HG03135 (cell line): Measurements from ENCODE around the gene IGF1.
A peak's percentile ranks its signal among the peaks of the same experiment; 100 is the strongest.

Experiments
- ATAC-seq: cut with Tn5 transposase; IDR thresholded peaks from one replicate; pipeline ENCODE4 v1.9.1; 2021; ENCODE audit warnings: mild to moderate bottlenecking, moderate library complexity; ENCODE audit not compliant: unreplicated experiment

Gene IGF1

DNA sequence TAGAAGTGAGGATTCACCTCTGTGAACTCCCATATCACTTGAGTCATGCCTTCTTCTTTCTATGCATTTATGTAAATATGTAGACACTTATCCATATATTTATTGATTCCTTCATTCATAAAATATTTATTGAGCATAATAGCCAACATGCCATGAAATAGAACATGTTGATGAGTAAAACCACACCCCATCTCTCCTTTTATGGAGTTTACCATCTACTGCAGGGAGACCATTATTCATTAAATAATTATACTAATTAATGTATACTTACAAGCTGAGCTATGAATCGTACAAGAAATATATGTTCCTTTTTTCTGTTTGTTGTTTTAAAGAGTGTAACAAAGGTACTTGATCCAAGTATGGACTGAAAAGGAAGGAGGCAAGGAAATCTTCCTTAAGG, 17.4 kb upstream of the IGF1 start:
- ATAC-seq, result no peak

DNA sequence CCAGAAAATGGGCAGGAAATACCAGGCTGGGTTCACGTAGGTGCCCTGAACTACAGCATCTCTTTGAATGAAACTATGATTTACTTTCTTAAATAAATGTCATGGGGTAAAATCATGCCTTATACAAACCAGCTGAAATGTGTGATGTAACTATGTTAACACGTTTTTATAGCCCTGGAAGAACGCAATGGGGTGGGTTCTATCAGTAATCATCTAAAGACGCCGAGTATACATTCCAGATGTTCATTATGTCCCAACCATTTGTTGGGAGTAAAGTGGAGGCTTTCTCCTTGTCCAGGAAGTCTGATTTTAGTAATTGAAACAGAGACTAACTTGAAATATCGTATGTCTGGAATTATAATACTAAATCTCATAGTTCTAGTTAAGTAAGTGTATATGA, 16.2 kb upstream of the IGF1 start:
- ATAC-seq, result no peak

DNA sequence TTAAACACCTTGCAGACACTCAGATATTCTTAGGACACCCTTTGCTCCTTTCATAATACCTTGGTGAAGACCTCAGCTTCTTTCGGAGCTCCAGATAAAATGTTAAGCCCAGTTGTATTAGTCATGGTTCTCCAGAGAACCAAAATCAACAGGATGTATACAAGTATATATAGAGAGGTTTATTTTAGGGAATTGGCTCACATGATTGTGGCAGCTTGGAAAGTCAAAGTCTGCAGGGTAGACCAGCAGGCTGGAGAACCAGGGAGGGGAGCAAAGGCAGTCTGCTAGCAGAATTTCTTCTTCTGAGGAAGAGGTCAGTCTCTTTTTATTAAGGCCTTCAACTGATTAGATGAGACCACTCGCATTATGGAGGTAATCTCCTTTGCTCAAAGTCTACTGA, 6.9 kb upstream of the IGF1 start:
- no peak for ATAC-seq

DNA sequence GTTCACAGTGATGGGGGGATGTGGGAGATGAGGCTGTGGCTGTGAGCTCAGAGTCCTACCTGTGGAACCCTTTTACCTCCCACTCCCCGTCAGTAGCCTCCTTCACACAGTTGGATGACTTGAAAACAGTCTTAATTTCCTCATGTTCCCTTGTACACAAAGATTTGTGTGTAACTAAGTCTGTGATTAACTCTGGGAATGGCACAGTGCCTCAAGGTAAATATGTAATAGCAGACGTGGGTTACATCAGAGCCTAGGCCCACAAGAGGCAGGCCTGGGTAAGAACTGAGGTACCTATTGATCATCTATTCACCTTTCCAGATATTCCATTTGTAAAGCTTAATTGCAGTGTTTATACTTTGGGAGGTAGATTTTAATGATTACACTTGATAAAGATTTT, 5.8 kb upstream of the IGF1 start:
- no peak for ATAC-seq

DNA sequence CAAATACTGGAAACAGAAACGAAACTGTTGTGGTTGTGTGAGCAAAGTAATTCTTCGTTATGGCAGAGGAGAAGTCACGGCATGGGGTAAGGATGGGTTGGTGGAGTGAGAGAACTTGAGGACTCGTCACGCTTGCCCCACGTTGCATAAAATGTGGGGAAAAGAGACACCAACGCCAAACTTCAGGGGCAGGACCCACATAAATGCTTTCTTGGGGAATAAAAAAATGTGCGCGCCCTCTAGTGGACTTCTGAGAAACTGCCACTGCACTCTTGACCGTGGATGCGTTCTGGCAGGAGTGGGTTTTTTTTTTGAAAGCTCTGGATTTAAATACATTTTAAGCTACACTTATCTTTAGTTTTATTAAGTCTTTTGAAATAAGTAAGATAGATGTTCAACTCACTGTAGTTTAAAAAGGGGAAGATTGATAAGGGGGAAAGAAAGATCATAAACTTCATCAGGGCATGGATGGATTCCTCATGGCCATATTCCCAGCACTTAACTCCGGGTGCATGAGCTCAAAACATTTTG, 4.1 kb upstream of the IGF1 start:
- peak; percentile 70 for ATAC-seq

DNA sequence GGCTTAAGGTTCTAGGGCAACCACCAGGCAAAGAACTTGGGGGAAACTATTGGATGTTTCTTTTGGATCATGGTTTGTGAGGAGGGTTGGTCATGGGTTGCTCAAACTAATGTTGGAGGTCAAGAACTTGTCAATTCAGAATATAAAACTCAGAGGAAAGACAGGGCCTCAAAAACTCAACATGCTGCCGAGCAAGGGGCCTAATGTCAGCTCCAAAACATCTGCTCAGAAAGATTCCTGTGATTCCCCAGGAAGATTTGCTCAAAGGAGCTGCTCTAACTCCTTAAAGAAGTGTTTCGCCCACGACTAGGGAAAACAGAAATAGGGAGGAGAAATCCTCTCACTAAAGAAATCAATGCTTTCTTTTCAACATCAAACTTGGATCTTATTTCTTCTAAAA, 3.7 kb upstream of the IGF1 start:
- ATAC-seq, result peak; percentile 22

DNA sequence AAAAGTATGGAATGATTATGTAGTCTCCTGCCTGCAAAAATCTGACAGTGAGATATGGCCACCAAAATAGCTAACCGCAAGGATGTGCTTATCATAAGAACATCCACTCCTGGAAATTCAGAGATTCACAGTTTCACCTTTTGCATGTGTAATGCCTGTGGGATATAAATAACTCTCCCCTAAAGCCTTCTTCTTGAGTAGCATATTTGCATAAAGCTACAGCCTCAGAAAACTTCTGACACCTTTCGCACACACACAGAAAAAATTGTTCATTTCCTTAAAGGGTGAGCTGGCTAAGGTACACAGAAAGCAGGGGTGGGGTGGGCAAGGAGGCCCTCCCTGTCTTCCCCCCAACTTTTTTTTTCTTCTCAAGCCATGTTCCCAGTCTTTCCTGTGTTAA, 3.1 kb upstream of the IGF1 start:
- ATAC-seq, result peak; percentile 55

DNA sequence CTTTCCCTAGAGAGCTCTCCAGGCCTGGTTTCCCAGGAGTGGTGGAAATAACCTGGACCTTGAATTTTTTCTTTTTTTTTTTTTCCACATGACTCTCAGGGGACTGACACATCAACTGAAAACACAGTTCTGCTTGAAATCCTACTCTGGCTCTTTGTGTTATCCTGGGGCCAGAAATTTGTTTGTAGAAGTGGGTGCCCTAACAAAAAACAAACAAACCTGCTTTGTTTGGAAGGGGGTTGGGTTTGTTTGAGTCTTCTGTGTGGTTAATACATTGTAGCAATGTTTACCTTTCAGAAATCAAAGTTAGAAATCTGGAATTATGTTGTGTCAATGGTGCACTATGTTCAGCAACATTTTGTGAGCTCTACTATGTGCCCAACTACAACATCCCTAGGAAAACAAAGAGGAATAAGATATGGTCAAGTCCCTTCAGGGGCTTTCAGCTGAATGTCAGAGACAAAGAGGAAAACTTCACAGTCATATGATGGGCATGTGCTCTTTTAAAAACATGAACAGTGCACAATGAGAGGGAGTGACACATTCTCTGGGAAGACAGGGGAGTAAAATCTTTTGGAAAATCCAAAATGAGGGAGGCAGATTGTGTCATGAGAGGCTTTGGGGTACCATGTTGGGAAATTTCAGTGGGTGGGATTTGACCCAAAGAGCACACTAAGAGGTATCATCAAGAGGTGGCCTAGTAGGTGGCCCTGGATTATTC, 1.5 kb upstream of the IGF1 start:
- ATAC-seq, result no peak

DNA sequence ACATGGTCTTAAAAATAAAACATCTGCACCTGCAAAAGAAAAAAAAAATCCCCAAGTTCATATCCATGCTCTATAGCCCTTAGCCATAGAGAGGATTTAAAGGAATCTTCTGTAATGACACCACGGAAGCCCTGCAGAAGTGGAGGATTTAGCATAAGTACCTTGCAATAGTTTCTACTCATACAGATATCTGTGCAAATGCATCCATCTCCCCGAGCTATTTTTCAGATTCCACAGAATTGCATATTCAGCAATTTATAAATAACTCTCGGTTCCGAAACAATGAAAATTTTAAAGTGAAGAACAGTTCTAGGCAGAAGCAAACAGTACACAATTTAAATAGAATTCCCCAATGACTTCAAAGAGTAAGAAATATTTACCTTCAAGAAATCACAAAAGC, 424 bp downstream of the IGF1 start:
- ATAC-seq, result no peak

DNA sequence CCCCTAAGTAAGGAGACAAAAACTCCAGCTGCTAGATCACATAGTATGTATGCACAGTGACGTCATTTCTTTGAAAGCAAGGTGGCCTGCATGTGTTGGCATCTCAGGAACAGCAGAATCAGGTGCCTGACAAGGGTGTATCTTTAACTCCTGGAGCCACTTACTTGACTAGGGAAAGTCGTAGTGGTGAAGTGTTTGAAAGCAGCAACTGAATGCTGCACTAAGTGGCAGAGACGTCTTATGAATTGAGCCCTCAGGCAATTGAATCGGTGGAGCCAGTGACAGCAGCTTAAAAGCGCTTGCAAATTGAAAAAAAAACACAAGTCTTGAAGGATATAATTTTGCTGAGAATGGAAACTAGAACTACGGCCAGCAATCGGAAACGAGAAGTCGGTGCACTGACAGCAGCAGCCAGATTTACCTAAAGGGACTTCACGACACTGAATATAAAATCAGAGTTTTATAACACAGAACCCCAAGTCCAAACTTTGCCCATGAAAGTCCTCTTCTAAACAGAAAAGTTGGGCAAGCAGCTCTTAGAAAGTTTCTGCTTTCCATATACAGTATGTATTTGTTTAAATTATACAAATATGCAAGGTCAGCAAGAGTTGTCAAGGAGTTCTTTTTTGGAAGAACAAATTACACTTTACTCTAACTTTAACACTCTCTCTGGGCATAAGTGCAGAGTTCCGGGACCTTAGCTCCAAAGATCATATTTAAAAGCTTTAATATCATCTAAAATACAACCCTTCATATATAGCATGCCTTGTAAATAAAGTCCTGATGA, 1.1 kb downstream of the IGF1 start:
- ATAC-seq, result peak; percentile 31

DNA sequence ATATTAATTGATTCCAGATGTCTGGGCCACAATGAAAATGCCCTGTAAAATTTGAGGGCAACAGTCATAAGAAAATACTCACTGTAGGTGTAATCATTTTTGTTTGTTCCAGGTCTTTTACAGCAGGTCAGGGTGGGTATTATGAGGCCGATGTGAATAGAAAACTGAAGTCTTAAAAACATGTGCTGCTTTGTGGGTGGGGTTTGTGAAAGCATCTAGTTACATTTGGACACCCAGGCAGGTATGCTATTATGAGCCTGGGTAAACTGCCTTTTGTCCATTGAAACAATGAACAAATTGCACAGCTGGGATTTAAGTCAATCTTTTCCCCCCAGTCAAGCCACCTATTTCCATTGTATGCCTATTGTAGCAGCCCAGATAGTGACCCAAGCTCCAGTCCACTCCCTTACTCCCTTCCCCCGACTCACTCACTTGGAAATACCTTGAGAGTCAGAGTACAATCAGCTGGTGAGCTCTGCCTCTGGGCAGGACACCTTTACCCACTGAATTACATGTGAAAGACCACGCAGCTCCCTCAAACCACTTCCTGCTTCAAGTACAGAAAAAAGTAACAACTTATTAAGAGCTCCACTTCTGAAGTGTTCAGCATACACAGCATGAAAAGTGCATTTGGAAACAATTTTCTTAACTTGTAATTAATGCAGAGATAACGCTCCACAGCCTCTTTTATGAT, 1.8 kb downstream of the IGF1 start:
- peak; percentile 59 for ATAC-seq

DNA sequence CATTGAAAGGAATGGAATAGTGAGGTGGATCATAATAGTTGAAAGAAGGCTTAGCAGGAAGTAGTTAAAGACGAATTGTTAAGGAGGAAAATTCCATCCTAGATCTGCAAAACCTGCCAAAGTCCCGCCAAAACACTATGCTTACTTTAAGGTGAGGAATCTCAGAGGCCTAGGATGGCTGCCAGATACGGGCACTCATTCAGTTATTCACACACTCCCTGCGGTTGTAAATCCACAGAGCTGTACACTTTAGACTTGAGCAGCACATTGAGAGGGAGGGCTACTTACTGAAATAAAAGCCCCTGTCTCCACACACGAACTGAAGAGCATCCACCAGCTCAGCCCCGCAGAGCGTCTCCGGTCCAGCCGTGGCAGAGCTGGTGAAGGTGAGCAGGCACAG, 5.0 kb downstream of the IGF1 start:
- ATAC-seq, result no peak

DNA sequence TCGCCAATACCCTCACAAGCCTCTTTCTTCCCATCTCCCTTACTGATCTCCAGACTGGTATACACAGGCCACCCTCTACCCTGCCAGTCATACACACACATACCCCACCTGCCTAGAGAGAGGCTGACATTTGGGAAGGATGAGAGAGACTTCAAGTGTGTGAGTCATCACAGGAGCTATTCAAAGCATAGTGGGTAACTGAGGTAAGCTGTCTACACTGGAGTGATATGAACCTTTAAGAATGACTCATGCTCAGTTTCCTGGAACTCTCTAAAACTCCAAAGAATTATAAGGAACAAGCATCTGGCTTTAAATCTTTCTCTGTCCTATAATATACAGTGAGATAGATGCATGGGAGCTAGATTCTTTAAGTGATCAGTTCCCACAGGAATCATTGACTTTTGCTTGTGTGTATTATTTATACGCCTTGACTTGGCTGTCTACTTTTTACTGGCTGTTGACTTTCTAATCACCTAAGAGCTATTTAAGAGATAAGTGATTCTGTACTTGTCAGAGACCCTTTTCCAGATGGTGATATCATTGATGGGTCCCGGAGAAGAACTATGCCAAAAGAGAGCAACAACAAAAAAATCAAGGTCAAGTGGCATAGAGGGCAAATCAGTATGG, 5.8 kb downstream of the IGF1 start:
- ATAC-seq, result no peak

DNA sequence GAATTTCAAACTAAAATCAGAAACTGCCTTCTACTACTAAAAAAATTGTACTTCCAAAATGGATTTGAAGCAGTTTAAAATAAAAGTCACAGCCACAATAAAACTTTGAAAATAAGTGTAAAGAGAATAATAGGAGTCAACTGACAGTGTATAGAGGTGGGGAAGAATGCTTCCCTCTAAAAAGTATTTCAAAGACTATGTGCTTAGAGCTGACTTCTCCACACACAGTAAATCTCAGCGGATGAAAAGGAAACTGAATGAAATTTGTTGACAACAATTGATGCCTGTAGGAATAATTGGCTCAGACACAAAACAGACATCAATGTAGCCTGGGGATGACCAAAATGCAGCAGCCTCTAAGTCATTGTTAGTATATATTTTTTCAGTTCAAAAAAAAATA, 7.9 kb downstream of the IGF1 start:
- ATAC-seq, result no peak

DNA sequence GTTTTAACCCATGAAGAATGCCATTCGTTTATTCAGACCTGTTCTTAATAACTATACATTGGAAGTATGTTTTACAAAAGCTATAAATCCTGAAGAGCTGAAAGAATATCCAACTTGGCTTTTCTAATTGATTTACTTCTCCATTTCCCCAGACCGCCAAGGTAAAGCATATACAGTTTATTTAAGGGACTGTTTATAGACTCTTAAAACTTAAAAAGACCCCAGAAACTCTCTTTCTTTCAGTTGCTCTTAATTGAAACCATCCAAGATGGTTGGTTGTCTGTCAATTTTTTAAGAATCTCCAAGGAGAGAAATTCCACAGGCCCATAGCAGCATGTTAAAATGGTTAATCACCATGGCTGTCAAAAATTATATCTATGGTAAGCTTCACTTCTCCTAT, 8.8 kb downstream of the IGF1 start:
- no peak for ATAC-seq

DNA sequence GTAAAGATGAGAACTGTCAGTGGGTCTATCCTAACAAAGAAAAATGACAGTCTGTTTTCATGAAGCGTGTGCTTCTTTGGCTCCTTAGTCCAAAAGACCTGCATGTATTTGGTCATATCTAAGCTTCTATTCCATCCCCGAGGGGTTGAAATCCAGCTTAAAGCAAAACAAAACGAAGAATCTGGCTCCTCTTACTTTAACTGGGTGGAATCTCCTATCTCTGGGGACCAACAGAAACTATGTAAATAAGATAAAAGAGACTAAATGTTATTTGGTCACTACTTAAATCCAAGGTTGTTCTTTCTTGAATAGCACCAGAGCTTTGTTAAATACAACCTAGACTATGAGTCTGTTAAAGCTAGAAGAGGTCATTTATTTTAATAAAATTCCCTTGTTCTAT, 9.4 kb downstream of the IGF1 start:
- no peak for ATAC-seq

DNA sequence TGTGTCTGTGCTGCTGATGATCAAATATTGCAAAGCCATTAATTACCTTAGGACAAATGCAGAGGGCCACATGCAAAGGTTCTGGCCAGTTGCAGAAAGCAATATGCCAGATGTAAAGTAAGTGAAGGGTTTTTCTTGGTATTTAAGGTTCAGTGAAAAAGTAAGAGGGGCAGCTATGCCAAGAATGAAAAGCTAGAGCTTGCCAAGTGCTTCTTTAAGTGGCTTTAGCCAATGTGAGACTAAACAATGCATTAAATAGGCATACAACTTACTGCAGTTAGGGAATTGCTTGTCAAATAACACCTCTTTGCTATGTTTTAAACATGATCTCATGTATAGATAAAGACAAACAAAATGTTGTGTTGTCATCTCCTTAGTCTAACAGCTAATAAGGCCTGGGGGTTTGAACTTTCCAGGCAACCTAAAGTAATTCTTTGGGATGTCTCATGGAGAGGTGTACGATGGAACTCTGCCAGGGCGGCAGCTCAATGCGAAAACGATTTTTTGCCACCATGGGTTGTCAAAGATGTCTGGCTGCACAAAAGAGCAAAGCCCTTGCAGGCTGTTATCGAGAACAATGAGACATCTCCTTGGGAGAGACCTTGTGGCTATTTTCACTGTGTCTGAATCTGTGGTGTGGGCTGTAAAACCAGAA, 12.0 kb downstream of the IGF1 start:
- no peak for ATAC-seq

DNA sequence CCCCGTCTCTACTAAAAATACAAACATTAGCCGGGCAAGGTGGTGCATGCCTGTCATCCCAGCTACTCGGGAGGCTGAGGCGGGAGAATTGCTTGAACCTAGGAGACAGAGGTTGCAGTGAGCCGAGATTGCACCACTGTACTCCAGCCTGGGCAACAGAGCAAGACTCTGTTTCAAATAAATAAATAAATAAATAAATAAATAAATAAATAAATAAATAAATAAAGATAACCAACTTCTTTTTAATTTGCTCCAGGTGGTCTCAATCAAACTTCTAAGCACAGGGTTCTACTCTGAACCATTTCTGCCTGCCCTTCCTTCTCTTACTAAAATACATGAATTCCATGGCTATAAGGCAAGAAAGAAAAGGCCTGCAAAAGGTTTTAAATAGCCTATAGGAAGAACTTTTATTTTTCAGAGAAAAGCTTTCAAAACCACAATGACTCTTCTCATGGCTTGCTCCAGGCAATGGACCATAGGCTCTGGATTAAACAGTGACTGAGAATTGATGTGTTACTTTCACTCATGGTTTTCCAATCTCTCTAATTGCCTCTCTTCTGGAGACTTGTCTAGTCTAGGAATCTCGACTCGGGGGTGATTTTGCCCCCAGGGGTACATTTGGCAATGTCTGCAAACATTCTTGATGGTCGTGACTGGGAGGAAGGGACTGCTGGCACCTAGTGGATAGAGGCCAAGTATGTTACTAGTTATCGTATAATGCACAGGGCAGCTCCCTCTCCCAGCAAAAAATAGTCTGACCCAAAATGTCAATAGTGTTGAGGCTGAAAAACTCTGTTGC, 14.4 kb downstream of the IGF1 start:
- ATAC-seq, result no peak

DNA sequence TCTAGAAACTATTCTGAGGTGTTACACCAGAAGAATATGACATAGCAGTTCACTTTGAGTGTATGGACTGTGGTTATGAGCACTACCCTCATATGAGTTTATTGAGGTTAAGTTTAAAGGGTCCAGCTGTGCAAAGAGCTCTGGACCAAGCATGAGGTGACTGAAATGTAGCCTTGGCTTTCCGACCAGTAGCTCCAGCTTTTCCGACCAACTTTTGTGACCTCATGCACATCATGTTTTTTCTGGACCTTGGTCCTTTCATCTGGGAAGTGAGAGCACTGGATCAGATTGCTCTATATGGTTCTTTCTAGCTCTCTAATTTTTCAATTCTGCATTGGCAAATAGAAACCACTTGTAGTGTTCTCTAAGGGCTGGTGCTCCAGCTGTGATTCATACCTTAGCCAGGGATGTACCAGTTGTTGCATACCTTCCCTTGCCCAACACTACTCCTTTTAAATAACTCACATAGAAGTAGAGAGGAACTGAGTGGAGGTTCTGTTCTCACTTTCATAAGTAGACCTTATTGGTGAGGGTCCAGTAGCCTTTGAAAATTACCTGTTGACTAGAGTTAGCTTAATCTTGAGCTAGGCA, 16.6 kb downstream of the IGF1 start:
- no peak for ATAC-seq
